ENCODE measurements around the gene FXYD6.

DNA sequence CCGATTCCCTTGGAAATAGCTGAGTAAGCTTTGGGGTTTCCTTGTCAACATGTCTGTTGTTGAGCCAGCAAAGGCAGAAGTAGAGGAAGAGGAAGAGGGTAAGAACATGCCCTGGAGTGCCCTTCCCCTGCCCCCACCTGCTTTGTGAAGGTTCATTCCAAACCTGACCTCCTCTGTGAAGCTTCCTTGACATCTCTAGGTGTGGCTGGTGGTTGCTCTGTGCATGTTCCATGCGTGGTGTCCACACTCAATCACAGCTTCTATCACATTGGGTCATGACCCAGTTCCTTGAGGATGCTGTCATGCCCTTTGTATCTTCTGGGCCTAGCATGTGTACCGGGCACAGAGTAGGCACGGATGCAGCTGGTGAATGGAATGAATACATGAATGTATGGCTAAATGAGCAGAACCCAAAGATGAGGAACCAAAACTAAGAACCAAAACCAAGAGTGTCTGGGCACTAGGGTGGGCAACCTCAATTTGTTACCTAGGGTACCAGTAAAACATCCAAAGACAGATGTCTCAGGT lies 23.7 kb upstream of the FXYD6 start:
- TF ChIP-seq, protein P1, sequence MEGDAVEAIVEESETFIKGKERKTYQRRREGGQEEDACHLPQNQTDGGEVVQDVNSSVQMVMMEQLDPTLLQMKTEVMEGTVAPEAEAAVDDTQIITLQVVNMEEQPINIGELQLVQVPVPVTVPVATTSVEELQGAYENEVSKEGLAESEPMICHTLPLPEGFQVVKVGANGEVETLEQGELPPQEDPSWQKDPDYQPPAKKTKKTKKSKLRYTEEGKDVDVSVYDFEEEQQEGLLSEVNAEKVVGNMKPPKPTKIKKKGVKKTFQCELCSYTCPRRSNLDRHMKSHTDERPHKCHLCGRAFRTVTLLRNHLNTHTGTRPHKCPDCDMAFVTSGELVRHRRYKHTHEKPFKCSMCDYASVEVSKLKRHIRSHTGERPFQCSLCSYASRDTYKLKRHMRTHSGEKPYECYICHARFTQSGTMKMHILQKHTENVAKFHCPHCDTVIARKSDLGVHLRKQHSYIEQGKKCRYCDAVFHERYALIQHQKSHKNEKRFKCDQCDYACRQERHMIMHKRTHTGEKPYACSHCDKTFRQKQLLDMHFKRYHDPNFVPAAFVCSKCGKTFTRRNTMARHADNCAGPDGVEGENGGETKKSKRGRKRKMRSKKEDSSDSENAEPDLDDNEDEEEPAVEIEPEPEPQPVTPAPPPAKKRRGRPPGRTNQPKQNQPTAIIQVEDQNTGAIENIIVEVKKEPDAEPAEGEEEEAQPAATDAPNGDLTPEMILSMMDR (conservative IDR thresholded peaks at IDR 0.05), result no peak
- TF ChIP-seq ZFX (IDR thresholded peaks at IDR 0.05), result no peak

Data from C4-2B (cell line).